Keratinocyte (primary cell): Measurements from ENCODE around the gene TNFSF9. TPM values are rescaled to one million over a fixed set of nuclear protein-coding genes. Genes with fewer than 3 reads are reported as not detected.

Experiments
- DNase-seq: peaks from one replicate; pipeline ENCODE4 v3.0.0-alpha.2; 2011; ENCODE audit warnings: low read depth, missing footprints, low spot score
- FAIRE-seq: peaks from 2 replicates; lab custom pipeline; 2011; peaks lifted over from hg19 to GRCh38; lab: Jason Lieb, UNC
- H2AFZ ChIP-seq: 2 replicates; pipeline ENCODE4 v1.6.0; 2012; ENCODE audit warnings: low read length, control low read depth, inconsistent platforms; ENCODE audit not compliant: control insufficient read depth
- H3K27ac ChIP-seq: 2 replicates; pipeline ENCODE4 v1.5.1; 2011; ENCODE audit warnings: low read length; ENCODE audit not compliant: control insufficient read depth, insufficient read depth
- H3K27me3 ChIP-seq: 3 replicates; pipeline ENCODE4 v1.6.0; 2011; ENCODE audit warnings: low read length; ENCODE audit not compliant: control insufficient read depth, insufficient read depth; ENCODE audit errors: extremely low read depth
- H3K36me3 ChIP-seq, 2 experiments: 2 replicates in 1 of 2; 3 replicates in 1 of 2; pipeline ENCODE4 v1.5.1; 2011; ENCODE audit warnings: low read length in 2 of 2, mild to moderate bottlenecking in 1 of 2; ENCODE audit not compliant: control insufficient read depth in 2 of 2, insufficient read depth in 2 of 2; ENCODE audit errors: extremely low read depth in 1 of 2
- H3K4me1 ChIP-seq: 3 replicates; pipeline ENCODE4 v1.5.1; 2011; ENCODE audit warnings: low read length; ENCODE audit not compliant: control insufficient read depth, insufficient read depth; ENCODE audit errors: extremely low read depth
- H3K4me2 ChIP-seq: 3 replicates; pipeline ENCODE4 v1.6.0; 2011; ENCODE audit warnings: low read depth, low read length; ENCODE audit not compliant: control insufficient read depth, insufficient read depth; ENCODE audit errors: extremely low read depth
- H3K4me3 ChIP-seq, 3 experiments: fragments of 200-600 bp in 1 of 3; sonication (generic) in 1 of 3; 2 replicates in 2 of 3; 3 replicates in 1 of 3; pipeline ENCODE4 v1.5.1; 2011 to 2016; ENCODE audit warnings: low read length in 3 of 3, mild to moderate bottlenecking in 3 of 3, control low read depth in 2 of 3, inconsistent platforms in 1 of 3, low read depth in 1 of 3, mixed read lengths in 1 of 3, mixed run types in 1 of 3, moderate library complexity in 1 of 3; ENCODE audit not compliant: control insufficient read depth in 2 of 3, insufficient read depth in 2 of 3; ENCODE audit errors: extremely low read depth in 1 of 3
- H3K79me2 ChIP-seq: 2 replicates; pipeline ENCODE4 v1.6.0; 2012; ENCODE audit warnings: low read length; ENCODE audit not compliant: control insufficient read depth, insufficient read depth
- H3K9ac ChIP-seq: 3 replicates; pipeline ENCODE4 v1.6.0; 2011; ENCODE audit warnings: low read length; ENCODE audit not compliant: control insufficient read depth, insufficient read depth; ENCODE audit errors: extremely low read depth
- H3K9me1 ChIP-seq: 3 replicates; pipeline ENCODE4 v1.6.0; 2011; ENCODE audit warnings: low read length; ENCODE audit not compliant: control insufficient read depth, insufficient read depth; ENCODE audit errors: extremely low read depth
- H3K9me3 ChIP-seq: 2 replicates; pipeline ENCODE4 v1.5.1; 2012; ENCODE audit warnings: low read depth, low read length; ENCODE audit not compliant: control insufficient read depth
- H4K20me1 ChIP-seq: 3 replicates; pipeline ENCODE4 v1.6.0; 2011; ENCODE audit warnings: low read length; ENCODE audit not compliant: control insufficient read depth, insufficient read depth; ENCODE audit errors: extremely low read depth
- EZH2 ChIP-seq: IDR thresholded peaks from one replicate; pipeline ENCODE4 v1.6.1; 2012; ENCODE audit warnings: inconsistent platforms, mild to moderate bottlenecking, low read length, moderate library complexity
- dilution Hi-C: fragments of 300-500 bp; cut with MboI; formaldehyde crosslinking; loops from one replicate; pipeline ENCODE4 v1.7.0; 2020; ENCODE audit warnings: low sequenced_read_pairs; ENCODE audit not compliant: extremely low pct_ligation_motif_present
- polyA plus RNA-seq, 5 experiments: library from polyadenylated mRNA; depleted of rRNA in 3 of 5; stranded (reverse) in 3 of 5; stranded (forward) in 1 of 5; unstranded in 1 of 5; fragments of >200 nt; gene quantifications; 1 replicate in 1 of 5; 2 replicates in 3 of 5; 3 replicates in 1 of 5; pipeline versions ENCODE4 v1.2.1 to v1.2.3, GENCODE V29; 2011 to 2012; ENCODE audit warnings: missing spikeins in 2 of 5, low read depth in 1 of 5, low replicate concordance in 1 of 5
- TF ChIP-seq, protein P1 (sequence below), 3 experiments: IDR thresholded peaks in 1 of 3; conservative IDR thresholded peaks in 1 of 3; optimal IDR thresholded peaks in 1 of 3; 2 replicates in 2 of 3; 3 replicates in 1 of 3; pipeline versions ENCODE3 to v1.5.1; 2011; ENCODE audit warnings: low read length in 3 of 3, mild to moderate bottlenecking in 3 of 3, moderate library complexity in 2 of 3, control low read depth in 1 of 3, inconsistent platforms in 1 of 3; ENCODE audit not compliant: insufficient read depth in 2 of 3; ENCODE audit errors: extremely low read depth in 1 of 3

TNFSF9 gene
- polyA plus RNA-seq, 1 donor (not counting 4 experiments of a cell fraction or from before 2014, with no cell fraction given) = 12.3 TPM

GRCh38 chr19:6531956-6532243, 1.1 kb downstream of the TNFSF9 start:
- FAIRE-seq = no peak
- H3K79me2 ChIP-seq = peaks cover 35% of the 10 kb centered on the region
- H3K9me1 ChIP-seq = no peaks in the 10 kb centered on the region
- peaks cover 23% of the 10 kb centered on the region for H3K4me1 ChIP-seq
- no peaks in the 10 kb centered on the region for H3K27me3 ChIP-seq
- peak overlapping the region; percentile 70 to 95 (median 93) for H3K4me3 ChIP-seq
- H2AFZ ChIP-seq = no peak overlapping the region
- H3K9me3 ChIP-seq = no peaks in the 10 kb centered on the region
- H4K20me1 ChIP-seq = no peaks in the 10 kb centered on the region
- dilution Hi-C loops = no loop called here
- H3K9ac ChIP-seq = peak overlapping the region; percentile 85
- DNase-seq = no peak
- peaks cover 11 to 16% of the 10 kb centered on the region in 2 experiments for H3K36me3 ChIP-seq
- TF ChIP-seq, protein P1, sequence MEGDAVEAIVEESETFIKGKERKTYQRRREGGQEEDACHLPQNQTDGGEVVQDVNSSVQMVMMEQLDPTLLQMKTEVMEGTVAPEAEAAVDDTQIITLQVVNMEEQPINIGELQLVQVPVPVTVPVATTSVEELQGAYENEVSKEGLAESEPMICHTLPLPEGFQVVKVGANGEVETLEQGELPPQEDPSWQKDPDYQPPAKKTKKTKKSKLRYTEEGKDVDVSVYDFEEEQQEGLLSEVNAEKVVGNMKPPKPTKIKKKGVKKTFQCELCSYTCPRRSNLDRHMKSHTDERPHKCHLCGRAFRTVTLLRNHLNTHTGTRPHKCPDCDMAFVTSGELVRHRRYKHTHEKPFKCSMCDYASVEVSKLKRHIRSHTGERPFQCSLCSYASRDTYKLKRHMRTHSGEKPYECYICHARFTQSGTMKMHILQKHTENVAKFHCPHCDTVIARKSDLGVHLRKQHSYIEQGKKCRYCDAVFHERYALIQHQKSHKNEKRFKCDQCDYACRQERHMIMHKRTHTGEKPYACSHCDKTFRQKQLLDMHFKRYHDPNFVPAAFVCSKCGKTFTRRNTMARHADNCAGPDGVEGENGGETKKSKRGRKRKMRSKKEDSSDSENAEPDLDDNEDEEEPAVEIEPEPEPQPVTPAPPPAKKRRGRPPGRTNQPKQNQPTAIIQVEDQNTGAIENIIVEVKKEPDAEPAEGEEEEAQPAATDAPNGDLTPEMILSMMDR (optimal IDR thresholded peaks at IDR 0.05 in 1 of 3, IDR thresholded peaks at IDR 0.05 in 1 of 3, conservative IDR thresholded peaks at IDR 0.05 in 1 of 3; ENCODE audit: extremely low read depth in 1 of 3, insufficient read depth in 2 of 3, low read length in 3 of 3) = no peak
- no peak for TF ChIP-seq EZH2
- peak overlapping the region; percentile 84 for H3K27ac ChIP-seq
- H3K4me2 ChIP-seq = peak overlapping the region; percentile 96

GRCh38 chr19:6532244-6532999, 1.6 kb downstream of the TNFSF9 start:
- Histone ChIP-seq H3K9me3 (no peaks in the 10 kb centered on the region), H3K27ac (peak overlapping the region; percentile 84), H4K20me1 (no peaks in the 10 kb centered on the region), H3K9ac (peak overlapping the region; percentile 85), H2AFZ (no peak overlapping the region), H3K4me2 (peak overlapping the region; percentile 96), H3K9me1 (no peaks in the 10 kb centered on the region), H3K27me3 (no peaks in the 10 kb centered on the region), H3K36me3 (peaks cover 11 to 16% of the 10 kb centered on the region in 2 experiments), H3K79me2 (peaks cover 35% of the 10 kb centered on the region), H3K4me1 (peaks cover 26% of the 10 kb centered on the region), H3K4me3 (peak overlapping the region; percentile 70 to 95 (median 93))
- FAIRE-seq (no peak), DNase-seq (no peak)
- TF ChIP-seq, protein P1 (optimal IDR thresholded peaks at IDR 0.05 in 1 of 3, IDR thresholded peaks at IDR 0.05 in 1 of 3, conservative IDR thresholded peaks at IDR 0.05 in 1 of 3; ENCODE audit: extremely low read depth in 1 of 3, insufficient read depth in 2 of 3, low read length in 3 of 3) = no peak
- no peak for TF ChIP-seq EZH2
- dilution Hi-C loops = no loop called here
